Activated B cell treated with CpG ODN at 0.5 μM for 24 hours (primary cell): ENCODE data around the gene FSTL4. TPM values are rescaled to one million over a fixed set of nuclear protein-coding genes. Genes with fewer than 3 reads are reported as not detected.

ENCODE experiments used
- ATAC-seq: fragments of 200-7000 bp; cut with Tn5 transposase; one replicate; pipeline ENCODE4 v1.10.0; 2021; ENCODE audit warnings: low read depth, mild to moderate bottlenecking, moderate library complexity
- CTCF ChIA-PET: fragments of 350-600 bp; sonication (Branson Sonifier 250); formaldehyde crosslinking; loops from one replicate; lab custom pipeline; 2021; ENCODE audit warnings: antibody characterized with exemption; lab: Charles Lee
- POLR2A ChIA-PET: fragments of 350-600 bp; sonication (Branson Sonifier 250); formaldehyde crosslinking; loops from one replicate; lab custom pipeline; 2021; ENCODE audit warnings: antibody characterized with exemption; lab: Charles Lee
- DNase-seq: peaks from one replicate; pipeline ENCODE4 v3.0.0; 2022
- H3K27ac Mint-ChIP-seq: one replicate; pipeline ENCODE4 v1.8.0; 2020; ENCODE audit warnings: mixed read lengths
- H3K27me3 Mint-ChIP-seq: one replicate; pipeline ENCODE4 v1.8.0; 2021; ENCODE audit warnings: mixed read lengths
- H3K36me3 Mint-ChIP-seq: one replicate; pipeline ENCODE4 v1.8.0; 2021; ENCODE audit warnings: low read depth, mixed read lengths
- H3K4me1 Mint-ChIP-seq: one replicate; pipeline ENCODE4 v1.8.0; 2021; ENCODE audit warnings: mixed read lengths
- H3K4me3 Mint-ChIP-seq: one replicate; pipeline ENCODE4 v1.8.0; 2020; ENCODE audit warnings: mild to moderate bottlenecking, mixed read lengths
- H3K9me3 Mint-ChIP-seq: one replicate; pipeline ENCODE4 v1.8.0; 2020; ENCODE audit warnings: mixed read lengths
- CTCF ChIP-seq: fragments of 200-600 bp; IDR thresholded peaks from one replicate; pipeline ENCODE4 v1.8.0; 2022; ENCODE audit warnings: antibody characterized with exemption, mild to moderate bottlenecking
- intact Hi-C: fragments of 100-400 bp; cut with micrococcal nuclease; formaldehyde crosslinking; loops from one replicate; pipeline ENCODE4 v1.15.1; 2024
- total RNA-seq: library from RNA; stranded (reverse); gene quantifications from 2 replicates; pipeline ENCODE4 v1.2.3, GENCODE V29; 2022

The FSTL4 gene
- total RNA-seq, 1 donor from 2014 or later, result 1.7 TPM

- intact Hi-C loops, result loop anchor here (10.0 kb wide), 1 partner anchor 550 kb away; no protein-coding TSS in a partner anchor
- no peak for TF ChIP-seq CTCF
- ChIA-PET CTCF (interaction anchor here (0.8 to 3.3 kb wide), 6 partner anchors 14 to 444 kb away, joined by 3 to 23 read pairs (median 10); no protein-coding TSS in a partner anchor), POLR2A (no interaction called here)
- no peaks in the 10 kb centered on the region for H3K9me3 Mint-ChIP-seq
- H3K27me3 Mint-ChIP-seq, result peaks cover 5% of the 10 kb centered on the region
- DNase-seq, result no peak
- H3K36me3 Mint-ChIP-seq, result no peaks in the 10 kb centered on the region
- H3K4me1 Mint-ChIP-seq, result peaks cover 10% of the 10 kb centered on the region
- H3K27ac Mint-ChIP-seq, result no peak overlapping the region
- no peak overlapping the region for H3K4me3 Mint-ChIP-seq
- no peak for ATAC-seq
Observed at GRCh38 chr5:133425222-133425621, 187.1 kb downstream of the FSTL4 start.

DNA sequence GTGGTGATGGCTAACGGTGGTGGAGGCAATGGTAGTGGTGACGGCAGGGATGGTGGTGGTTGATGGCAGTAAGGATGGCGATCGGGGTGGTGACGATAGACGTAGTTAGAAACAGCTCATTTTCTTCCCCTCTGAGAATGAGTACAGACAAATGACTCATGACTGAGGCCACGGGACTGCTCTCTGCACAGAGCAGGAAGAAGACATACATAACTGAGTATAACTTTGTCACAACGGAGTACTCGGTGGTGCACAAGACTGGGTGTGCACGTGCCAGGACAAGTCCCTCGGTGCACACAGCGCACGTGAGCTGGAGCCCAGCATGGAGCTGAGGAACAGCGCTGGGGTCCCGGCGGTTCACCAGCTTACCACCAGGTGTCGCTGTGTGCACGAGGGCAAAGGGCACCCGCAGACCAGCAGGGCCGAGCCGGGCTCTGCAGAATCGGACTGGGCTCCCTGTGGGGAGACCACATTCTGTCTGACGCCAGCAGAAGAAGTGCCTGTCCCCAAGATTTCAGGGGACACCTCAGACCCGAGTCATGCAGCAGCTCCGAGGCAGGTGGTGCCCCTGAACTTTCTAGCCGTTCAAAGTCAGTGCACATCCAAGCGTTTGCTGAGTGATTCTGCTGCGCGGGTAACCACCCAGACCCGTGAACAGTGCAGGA lies 188.6 kb downstream of the FSTL4 start:
- peak overlapping the region; percentile 19 for H3K27ac Mint-ChIP-seq
- peaks cover 3% of the 10 kb centered on the region for H3K27me3 Mint-ChIP-seq
- CTCF ChIA-PET, result interaction anchor here (0.7 to 3.3 kb wide), 35 partner anchors 9 to 580 kb away, joined by 3 to 23 read pairs (median 4); no protein-coding TSS in a partner anchor
- peak; percentile 81 for TF ChIP-seq CTCF
- peaks cover 10% of the 10 kb centered on the region for H3K4me1 Mint-ChIP-seq
- H3K9me3 Mint-ChIP-seq, result no peaks in the 10 kb centered on the region
- ATAC-seq (peak; percentile 94), DNase-seq (peak; percentile 75)
- H3K4me3 Mint-ChIP-seq, result no peak overlapping the region
- intact Hi-C loops, result loop anchor here (1.0 to 10.0 kb wide), 7 partner anchors 27 to 551 kb away; no protein-coding TSS in a partner anchor
- H3K36me3 Mint-ChIP-seq, result no peaks in the 10 kb centered on the region
- POLR2A ChIA-PET, result interaction anchor here (0.7 to 1.6 kb wide), 4 partner anchors 25 to 515 kb away, joined by 3 to 18 read pairs (median 4); no protein-coding TSS in a partner anchor

- Mint-ChIP-seq H3K4me3 (no peak overlapping the region), H3K27me3 (peaks cover 3% of the 10 kb centered on the region), H3K36me3 (no peaks in the 10 kb centered on the region), H3K9me3 (no peaks in the 10 kb centered on the region), H3K4me1 (peaks cover 10% of the 10 kb centered on the region), H3K27ac (peak overlapping the region; percentile 19)
- ChIA-PET POLR2A (interaction anchor here (0.7 to 1.6 kb wide), 4 partner anchors 24 to 516 kb away, joined by 3 to 18 read pairs (median 4); no protein-coding TSS in a partner anchor), CTCF (interaction anchor here (0.7 to 3.3 kb wide), 33 partner anchors 9 to 581 kb away, joined by 3 to 23 read pairs (median 5); no protein-coding TSS in a partner anchor)
- intact Hi-C loops, result loop anchor here (1.0 to 10.0 kb wide), 6 partner anchors 27 to 552 kb away; no protein-coding TSS in a partner anchor
- ATAC-seq (no peak), DNase-seq (no peak)
- TF ChIP-seq CTCF, result no peak
Observed at GRCh38 chr5:133423011-133423617, 189.2 kb downstream of the FSTL4 start.

DNA sequence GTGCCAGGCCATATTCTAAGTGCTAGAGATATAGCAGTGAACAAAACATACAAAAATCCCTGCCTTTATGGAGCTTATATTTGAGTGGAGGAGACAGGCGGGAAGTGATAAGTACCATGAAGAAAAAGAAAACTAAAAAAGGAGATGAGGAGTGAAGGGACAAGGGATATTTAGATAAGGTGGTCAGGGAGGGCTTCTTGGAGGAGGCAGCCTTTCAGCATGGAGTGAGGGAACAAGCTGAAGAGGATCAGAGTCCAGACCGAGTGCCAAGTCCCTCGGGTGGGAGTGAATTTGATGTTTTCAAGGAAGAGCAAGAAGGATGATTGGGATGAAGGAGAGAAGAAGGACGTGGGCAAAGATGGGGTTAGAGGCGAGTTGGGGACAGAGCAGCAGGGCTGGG lies 190.5 kb downstream of the FSTL4 start:
- H3K9me3 Mint-ChIP-seq, result no peaks in the 10 kb centered on the region
- H3K4me3 Mint-ChIP-seq, result no peak overlapping the region
- DNase-seq, result no peak
- TF ChIP-seq CTCF, result no peak
- H3K36me3 Mint-ChIP-seq, result no peaks in the 10 kb centered on the region
- ChIA-PET POLR2A (interaction anchor here (0.6 kb wide), 1 partner anchor 506 kb away, joined by 5 read pairs; no protein-coding TSS in a partner anchor), CTCF (interaction anchor here (1.0 to 1.6 kb wide), 7 partner anchors 19 to 523 kb away, joined by 3 to 5 read pairs (median 4); no protein-coding TSS in a partner anchor)
- peaks cover 3% of the 10 kb centered on the region for H3K27me3 Mint-ChIP-seq
- ATAC-seq, result no peak
- intact Hi-C loops, result loop anchor here (2.0 to 10.0 kb wide), 3 partner anchors 57 to 553 kb away; no protein-coding TSS in a partner anchor
- H3K27ac Mint-ChIP-seq, result no peak overlapping the region
- H3K4me1 Mint-ChIP-seq, result peaks cover 11% of the 10 kb centered on the region
